Gastrocnemius medialis (tissue), 4 donors: ENCODE measurements around the gene CENPN. TPM values are rescaled to one million over a fixed set of nuclear protein-coding genes. Genes with fewer than 3 reads are reported as not detected.

Experiments used
- ATAC-seq, 2 donors: fragments of 150-250 bp; one replicate each; pipeline ENCODE4 v1.9.1; 2016
- DNase-seq, 2 donors: peaks; one replicate each; pipeline ENCODE4 v3.0.0-alpha.2; 2019
- H3K27ac ChIP-seq, 4 donors: fragments of 200-600 bp; sonication (generic); 1 replicate in 1 of 4; 2 replicates in 3 of 4; pipeline ENCODE4 v1.5.1; 2016 to 2018; ENCODE audit warnings: mild to moderate bottlenecking in 2 of 4, moderate library complexity in 1 of 4
- H3K27me3 ChIP-seq, 3 donors: fragments of 200-600 bp; sonication (generic) in 2 of 3; 1 replicate in 1 of 3; 2 replicates in 2 of 3; pipeline versions ENCODE4 v1.5.1 to v1.6.0; 2016 to 2019; ENCODE audit warnings: mild to moderate bottlenecking in 1 of 3, moderate library complexity in 1 of 3
- H3K36me3 ChIP-seq, 2 donors: fragments of 200-600 bp; sonication (generic) in 1 of 2; one replicate each; pipeline ENCODE4 v1.5.1; 2017 to 2018
- H3K4me1 ChIP-seq, 2 donors: fragments of 200-600 bp; sonication (generic) in 1 of 2; one replicate each; pipeline ENCODE4 v1.5.1; 2016 to 2017; ENCODE audit warnings: mild to moderate bottlenecking in 2 of 2
- H3K4me3 ChIP-seq, 4 donors: fragments of 200-600 bp; sonication (generic) in 3 of 4; 1 replicate in 1 of 4; 2 replicates in 3 of 4; pipeline ENCODE4 v1.5.1; 2016 to 2019; ENCODE audit warnings: mild to moderate bottlenecking in 2 of 4
- H3K9me3 ChIP-seq, 3 donors: fragments of 200-600 bp; sonication (generic) in 2 of 3; 1 replicate in 1 of 3; 2 replicates in 2 of 3; pipeline ENCODE4 v1.5.1; 2016 to 2019
- CTCF ChIP-seq, 5 experiments: fragments of 450-650 bp in 3 of 5; fragments of 200-600 bp in 2 of 5; sonication (generic) in 2 of 5; IDR thresholded peaks in 4 of 5; conservative IDR thresholded peaks in 1 of 5; 1 replicate in 4 of 5; 2 replicates in 1 of 5; pipeline ENCODE4 v1.5.1; 2016 to 2019; ENCODE audit warnings: antibody characterized with exemption in 5 of 5, mild to moderate bottlenecking in 3 of 5, moderate library complexity in 3 of 5
- POLR2A ChIP-seq, 2 donors: fragments of 450-650 bp; IDR thresholded peaks; one replicate each; pipeline ENCODE4 v1.6.1; 2017; ENCODE audit warnings: antibody characterized with exemption in 2 of 2, mild to moderate bottlenecking in 2 of 2, moderate library complexity in 2 of 2
- in situ Hi-C, 4 donors: fragments of 200-750 bp; cut with MboI; loops; one replicate each; pipeline versions ENCODE4 v1.15.0 to v1.8.0; 2017; ENCODE audit warnings: low sequenced_read_pairs in 4 of 4
- intact Hi-C: fragments of 100-400 bp; cut with DNase I; formaldehyde crosslinking; loops from one replicate; pipeline ENCODE4 v1.15.1; 2023; ENCODE audit warnings: low total_unique reads
- total RNA-seq, 4 donors: library from RNA; depleted of rRNA; stranded (reverse); fragments of >200 nt; gene quantifications; one replicate each; pipeline versions ENCODE4 v1.1.0 to v1.2.3, GENCODE V29; 2016

The CENPN gene
- total RNA-seq = 10 to 100 TPM in 1 of 4 donors, 1 to 10 TPM in 3; 5.2 to 10.9 (median 7.5) TPM

- peaks cover 33 to 35% of the 10 kb centered on the region in 2 donors for H3K4me1 ChIP-seq
- in situ Hi-C loops = no loop called here
- H3K36me3 ChIP-seq = no peaks in the 10 kb centered on the region
- ATAC-seq = peak; percentile 91 to 95
- peak within 1 kb of the TSS; percentile 87 to 100 (median 98) for H3K4me3 ChIP-seq
- peak; percentile 97 for TF ChIP-seq POLR2A (IDR thresholded peaks at IDR 0.05)
- peak in 2 of 5 experiments; percentile 12 to 19 for TF ChIP-seq CTCF (IDR thresholded peaks at IDR 0.05 in 4 of 5, conservative IDR thresholded peaks at IDR 0.05 in 1 of 5)
- peak within 1 kb of the TSS; percentile 95 to 100 (median 100) for H3K27ac ChIP-seq
- peak; percentile 97 to 99 for DNase-seq
- H3K27me3 ChIP-seq = no peaks in the 10 kb centered on the region
- intact Hi-C loops = loop anchor here (1.0 to 10.0 kb wide), 6 partner anchors 28 to 308 kb away; partner anchors contain the start of genes ATMIN, C16orf46, GAN and GCSH
- no peaks in the 10 kb centered on the region for H3K9me3 ChIP-seq
These were observed at the start of gene CENPN, which contains the start of gene CMC2 for GRCh38 chr16:81006813-81007695. TSS of gene CENPN (plus strand) at chr16:81007214. CDS start at chr16:81011940, 4,726 bp downstream. TSS of gene CMC2 (minus strand) at chr16:81006885. CDS start at chr16:80997394, 9,491 bp downstream.

- H3K4me3 ChIP-seq = no peak overlapping the region
- ATAC-seq = no peak
- no peaks in the 10 kb centered on the region for H3K4me1 ChIP-seq
- H3K27me3 ChIP-seq = no peaks in the 10 kb centered on the region
- no peak overlapping the region for H3K27ac ChIP-seq
- peaks cover 0 to 9% (median 0%) of the 10 kb centered on the region in 3 donors for H3K9me3 ChIP-seq
- intact Hi-C loops = no loop called here
- H3K36me3 ChIP-seq = no peaks in the 10 kb centered on the region
- in situ Hi-C loops = no loop called here
- TF ChIP-seq CTCF (IDR thresholded peaks at IDR 0.05 in 4 of 5, conservative IDR thresholded peaks at IDR 0.05 in 1 of 5) (no peak), POLR2A (IDR thresholded peaks at IDR 0.05) (no peak)
- DNase-seq = no peak
These were observed 48.7 kb upstream of the CENPN start for GRCh38 chr16:80958284-80958683.

- in situ Hi-C loops = no loop called here
These were observed 44.1 kb upstream of the CENPN start for GRCh38 chr16:80962879-80963278.

GRCh38 chr16:80964351-80964750 is 42.7 kb upstream of the CENPN start:
- TF ChIP-seq CTCF (IDR thresholded peaks at IDR 0.05 in 4 of 5, conservative IDR thresholded peaks at IDR 0.05 in 1 of 5) = no peak
- TF ChIP-seq POLR2A (IDR thresholded peaks at IDR 0.05) = no peak
- Histone ChIP-seq H3K27ac (no peak overlapping the region), H3K4me3 (no peak overlapping the region), H3K36me3 (no peaks in the 10 kb centered on the region), H3K27me3 (no peaks in the 10 kb centered on the region), H3K9me3 (no peaks in the 10 kb centered on the region), H3K4me1 (no peaks in the 10 kb centered on the region)
- DNase-seq = no peak
- in situ Hi-C loops = no loop called here
- ATAC-seq = no peak
- intact Hi-C loops = no loop called here

More at GRCh38 chr16:80962879-80963278, 44.1 kb upstream of the CENPN start:
- no peak for ATAC-seq
- no peak for DNase-seq
- Histone ChIP-seq H3K4me3 (no peak overlapping the region), H3K4me1 (no peaks in the 10 kb centered on the region), H3K9me3 (peaks cover 0 to 9% (median 0%) of the 10 kb centered on the region in 3 donors), H3K36me3 (no peaks in the 10 kb centered on the region), H3K27ac (no peak overlapping the region), H3K27me3 (no peaks in the 10 kb centered on the region)
- TF ChIP-seq POLR2A (IDR thresholded peaks at IDR 0.05) = no peak
- no peak for TF ChIP-seq CTCF (IDR thresholded peaks at IDR 0.05 in 4 of 5, conservative IDR thresholded peaks at IDR 0.05 in 1 of 5)
- intact Hi-C loops = no loop called here
